ENCODE measurements around the gene TPCN2.

GRCh38 chr11:69148806-69149205, 100.1 kb downstream of the TPCN2 start:
- no peak for TF ChIP-seq CTCF (IDR thresholded peaks at IDR 0.05)
- TF ChIP-seq POLR2A (IDR thresholded peaks at IDR 0.05): no peak
